PC-3 (cell line): Measurements from ENCODE around the gene RABIF.

Source experiments
- CTCF ChIP-seq: fragments of 300-600 bp; sonication (generic); conservative IDR thresholded peaks from 2 replicates; pipeline ENCODE4 v1.5.1; 2017; ENCODE audit warnings: antibody characterized with exemption, low read depth, mild to moderate bottlenecking, low read length
- EZH2phosphoT487 ChIP-seq: fragments of 300-600 bp; sonication (generic); IDR thresholded peaks from 2 replicates; pipeline ENCODE4 v1.6.1; 2018; ENCODE audit warnings: mild to moderate bottlenecking, antibody characterized with exemption, low read length, borderline replicate concordance

- no peak for TF ChIP-seq EZH2phosphoT487
- no peak for TF ChIP-seq CTCF
Observed at GRCh38 chr1:202901555-202901954, 12.6 kb upstream of the RABIF start.
